ENCODE results near the gene WNK1.
"Not testable (repeated sequence)": the region's sequence is repeated elsewhere in the genome, so short reads cannot be mapped to it uniquely, and the experiment has no call there.

WNK1 gene

GRCh38 chr12:779745-780734 lies 27.7 kb downstream of the WNK1 start:
- DNase-seq, result no peak

GRCh38 chr12:780750-781379 lies 28.5 kb downstream of the WNK1 start:
- no peak for DNase-seq

GRCh38 chr12:785706-786105 lies 33.3 kb downstream of the WNK1 start:
- DNase-seq, result no peak

DNA sequence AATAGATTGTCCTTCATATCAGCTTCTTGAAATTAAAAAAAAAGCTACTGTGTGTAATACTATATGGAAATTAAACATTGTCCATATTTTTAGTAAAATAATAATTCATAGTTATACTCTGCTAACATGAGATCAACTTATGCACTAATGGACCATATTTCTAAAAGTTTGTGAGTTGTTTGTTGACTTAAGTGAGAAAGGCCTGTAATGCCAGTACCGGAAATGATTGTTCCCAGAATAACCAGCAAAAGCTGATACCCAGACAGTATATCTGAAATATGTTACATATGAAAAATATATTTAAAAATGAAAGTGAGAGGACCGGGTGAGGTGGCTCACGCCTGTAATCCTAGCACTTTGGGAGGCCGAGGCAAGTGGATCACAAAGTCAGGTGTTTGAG lies 35.9 kb downstream of the WNK1 start:
- DNase-seq, result no peak

GRCh38 chr12:788762-789161 lies 36.4 kb downstream of the WNK1 start:
- DNase-seq, result not testable (repeated sequence)

GRCh38 chr12:789852-790563 lies 37.6 kb downstream of the WNK1 start:
- no peak for DNase-seq

DNA sequence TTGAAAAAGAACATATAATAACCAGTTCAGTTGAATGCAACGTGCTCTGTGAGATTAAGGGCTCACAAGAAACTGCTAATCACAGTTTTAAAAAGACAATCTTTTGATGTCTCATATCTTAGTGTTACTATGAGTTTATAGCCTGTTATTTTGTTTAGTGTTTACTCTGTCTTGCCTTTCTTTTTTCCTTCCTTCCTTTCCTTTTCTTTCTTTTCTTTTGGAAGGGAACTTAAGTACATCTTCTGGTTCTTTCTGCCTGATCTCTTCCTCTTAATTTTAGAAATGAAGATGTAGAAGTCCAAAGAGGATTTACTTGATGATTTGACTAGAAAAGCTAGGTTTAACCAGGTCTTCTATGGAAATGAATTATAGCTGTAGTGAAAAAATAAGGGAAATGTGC lies 38.2 kb downstream of the WNK1 start:
- no peak for DNase-seq

DNA sequence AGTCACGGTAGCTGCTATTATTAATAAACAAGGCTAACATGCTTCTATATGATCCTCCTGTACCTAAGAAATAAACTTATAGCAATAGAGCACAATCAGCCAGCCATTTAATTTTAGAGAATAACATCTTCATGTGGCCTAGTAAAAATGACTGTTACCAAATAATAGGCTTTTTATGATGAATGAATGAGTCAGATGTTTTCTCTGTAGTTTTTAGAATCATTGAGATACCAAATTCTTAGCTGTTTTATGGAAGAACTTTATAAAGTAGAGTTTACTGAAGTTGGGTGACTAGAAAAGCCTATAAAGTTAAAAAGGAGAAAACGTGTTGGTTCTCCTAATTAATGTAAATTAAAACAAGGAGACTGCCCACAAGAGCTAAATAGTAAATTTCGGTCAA lies 40.7 kb downstream of the WNK1 start:
- no peak for DNase-seq

DNA sequence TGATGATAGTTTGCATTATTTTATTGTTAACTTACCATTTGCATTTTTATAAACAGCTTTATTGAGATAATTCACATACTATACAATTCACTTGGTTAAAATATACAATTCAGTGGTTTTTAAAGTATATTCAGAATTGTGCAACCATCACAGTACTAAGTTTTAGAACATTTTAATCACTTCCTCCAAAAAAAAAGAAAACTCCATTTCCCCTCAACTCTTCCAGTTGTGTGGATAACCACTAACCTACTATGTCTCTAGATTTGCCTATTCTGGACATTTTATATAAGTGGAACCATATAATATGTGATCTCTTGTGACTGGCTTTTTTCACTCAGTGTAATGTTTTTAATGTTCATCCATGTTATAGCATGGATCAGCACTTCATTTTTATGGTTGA lies 41.3 kb downstream of the WNK1 start:
- no peak for DNase-seq

GRCh38 chr12:795305-795704 lies 42.9 kb downstream of the WNK1 start:
- DNase-seq, result no peak

GRCh38 chr12:800401-800800 lies 48.0 kb downstream of the WNK1 start:
- no peak for DNase-seq

DNA sequence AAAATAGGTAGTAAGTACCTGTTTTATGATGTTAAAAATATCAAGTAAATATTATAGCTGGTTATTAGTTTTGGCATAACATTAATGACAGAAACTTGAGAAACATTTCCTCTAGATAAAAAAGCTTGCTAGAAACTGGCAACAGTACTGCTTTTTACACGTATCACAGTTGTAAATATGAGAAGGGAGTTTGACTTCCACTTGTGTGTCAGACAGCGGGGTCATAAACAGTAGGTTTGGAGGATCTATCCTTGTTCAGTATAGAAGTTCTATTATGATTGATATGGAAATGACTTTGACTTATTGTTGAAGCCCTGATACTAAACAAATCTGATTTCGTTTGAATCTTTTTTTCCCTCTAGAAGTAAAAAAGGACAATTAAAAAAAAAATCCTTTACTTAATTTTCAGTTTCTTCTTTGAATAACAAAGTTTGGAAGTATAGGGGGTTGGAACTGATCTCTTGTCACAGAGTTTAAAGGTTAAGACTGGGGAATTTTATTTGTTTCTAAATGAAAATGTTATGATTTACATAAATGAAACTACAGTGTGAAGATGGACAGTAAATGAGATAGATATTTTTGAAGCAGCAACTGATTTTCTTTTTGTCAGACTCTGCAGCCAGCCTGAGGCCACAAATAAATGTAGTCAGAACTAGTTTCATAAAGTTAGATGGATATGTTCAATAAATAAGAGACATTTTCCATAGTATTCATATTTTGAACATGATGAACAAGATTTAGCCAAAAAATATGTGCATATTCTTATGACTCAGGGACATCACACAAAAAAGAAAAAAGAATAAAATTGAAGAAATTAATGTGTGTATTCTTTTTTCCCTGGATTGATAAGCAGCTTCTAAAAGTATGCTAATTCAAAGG lies 50.1 kb downstream of the WNK1 start:
- DNase-seq, result no peak

- DNase-seq, result no peak
Measured at GRCh38 chr12:805022-805632, 52.7 kb downstream of the WNK1 start.

GRCh38 chr12:806200-806791 lies 53.9 kb downstream of the WNK1 start:
- DNase-seq, result no peak

DNA sequence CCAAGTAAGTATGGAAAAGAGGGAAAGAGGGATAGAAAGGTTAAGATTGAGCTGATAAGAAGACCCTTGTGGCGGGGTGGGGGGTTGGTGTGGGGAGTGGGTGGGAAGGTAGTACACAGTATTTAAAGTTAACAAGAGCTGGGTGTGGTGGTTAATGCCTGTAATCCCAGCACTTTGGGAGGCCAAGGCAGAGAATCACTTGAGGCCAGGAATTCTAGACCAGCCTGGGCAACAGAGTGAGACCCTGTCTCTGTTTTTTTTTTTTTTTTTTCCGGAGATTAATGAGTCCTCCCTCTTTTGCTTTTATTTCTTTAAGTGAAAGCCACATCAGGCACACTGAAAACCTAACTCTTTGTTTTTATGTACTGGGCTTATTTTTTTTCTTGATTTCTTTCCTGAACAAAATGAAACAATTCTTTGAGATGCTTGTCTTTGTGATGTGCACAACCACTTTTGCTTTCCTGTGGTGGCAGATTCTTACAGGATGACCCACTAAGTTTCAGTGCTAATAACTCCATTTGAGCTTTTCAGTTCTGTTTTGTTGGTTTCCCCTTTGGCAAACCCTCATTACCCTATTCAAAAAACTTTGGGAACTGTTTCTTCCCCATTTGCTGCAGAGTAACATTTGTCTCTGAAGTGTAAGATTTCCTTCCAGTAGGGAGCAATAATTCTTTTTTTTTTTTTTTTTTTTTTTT lies 54.8 kb downstream of the WNK1 start:
- no peak for DNase-seq

DNA sequence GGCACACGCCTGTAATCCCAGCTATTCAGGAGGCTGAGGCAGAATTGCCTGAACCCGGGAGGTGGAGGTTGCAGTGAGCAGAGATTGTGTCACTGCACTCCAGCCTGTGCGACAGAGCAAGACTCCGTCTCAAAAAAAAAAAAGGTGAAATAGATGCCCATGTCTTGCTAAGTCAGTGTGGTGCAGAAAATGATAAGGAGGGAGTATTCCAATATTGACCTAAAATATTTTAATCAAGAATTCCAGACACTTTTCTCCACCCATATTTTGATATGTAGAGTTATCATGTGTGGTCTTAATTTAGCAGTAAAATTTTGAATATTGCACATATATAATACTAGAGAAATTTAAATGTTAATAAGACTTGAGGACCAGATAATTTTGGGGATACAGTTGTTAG lies 57.7 kb downstream of the WNK1 start:
- no peak for DNase-seq

DNA sequence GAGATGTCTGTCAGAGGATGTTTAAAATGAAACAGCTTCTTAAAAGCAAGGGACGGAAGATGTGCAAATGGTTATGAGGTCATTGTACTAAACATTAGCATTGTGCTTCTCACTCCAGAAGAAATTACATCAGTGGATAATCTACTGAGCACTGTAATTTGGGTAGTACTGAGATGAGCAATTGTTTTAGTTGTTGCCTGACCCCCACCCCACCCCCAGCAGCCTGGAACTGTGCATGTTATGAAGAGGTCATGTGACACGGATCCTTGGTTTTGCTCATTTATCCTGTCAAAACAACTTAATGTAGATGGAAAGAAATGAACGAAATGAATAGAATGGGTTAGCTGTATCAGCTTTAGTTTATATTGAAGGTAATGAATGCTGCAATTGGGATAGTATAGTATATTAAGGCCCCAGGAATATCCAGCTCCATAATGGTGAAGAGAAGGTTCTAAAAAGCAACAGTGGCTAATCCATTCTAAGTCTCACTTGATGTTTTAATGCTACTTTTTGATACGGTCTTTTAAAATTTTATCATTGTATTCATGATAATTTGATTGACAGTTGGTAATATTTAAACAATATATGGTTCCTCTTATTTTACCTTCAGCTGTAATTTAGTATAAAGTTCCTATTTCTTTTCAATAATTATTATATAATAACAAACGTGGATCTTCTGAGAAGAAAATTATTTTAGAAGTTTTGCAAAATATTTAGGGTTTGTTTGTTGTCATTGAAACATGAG lies 58.5 kb downstream of the WNK1 start:
- DNase-seq, result no peak

- no peak for DNase-seq
Measured at GRCh38 chr12:812950-813349, 60.6 kb downstream of the WNK1 start.

DNA sequence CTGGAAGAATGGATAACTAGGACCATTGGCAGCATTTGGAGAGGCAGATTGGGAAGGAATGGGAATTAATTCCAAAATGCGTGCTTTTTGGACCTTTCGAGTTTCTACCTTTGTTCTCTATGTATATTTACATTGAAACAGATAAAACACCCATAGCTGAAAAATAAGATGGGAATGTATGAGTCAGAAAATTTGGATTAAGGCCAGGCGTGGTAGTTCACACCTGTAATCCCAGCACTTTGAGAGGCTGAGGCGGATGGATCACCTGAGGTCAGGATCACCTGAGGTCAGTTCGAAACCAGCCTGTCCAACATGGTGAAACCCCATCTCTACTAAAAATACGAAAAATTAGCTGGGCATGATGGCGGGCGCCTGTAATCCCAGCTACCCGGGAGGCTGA lies 65.1 kb downstream of the WNK1 start:
- DNase-seq, result not testable (repeated sequence)

- DNase-seq, result no peak
Measured at GRCh38 chr12:817941-818600, 65.7 kb downstream of the WNK1 start.
